Measurements from ENCODE around the gene CHPF.

The CHPF gene

DNA sequence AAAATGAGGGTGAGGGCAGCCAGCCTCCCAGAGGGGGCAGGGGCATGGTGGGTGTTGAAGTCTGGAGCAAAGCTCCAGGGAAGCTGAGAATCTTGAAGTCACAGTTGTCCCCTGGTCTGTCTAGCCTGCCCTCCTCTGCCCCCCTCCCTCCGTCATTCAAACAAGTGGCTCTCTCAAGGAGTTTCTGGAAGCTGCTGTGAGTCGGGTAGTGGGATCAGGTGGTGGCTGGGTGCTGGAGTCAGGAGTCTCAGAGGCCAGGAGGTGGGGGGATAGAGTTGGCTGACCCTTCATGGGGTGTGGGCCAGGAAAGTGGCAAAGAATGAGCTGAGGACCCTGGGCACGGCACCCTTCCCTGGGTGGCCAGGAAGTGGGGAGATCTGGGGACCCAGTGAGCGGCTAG is 29.8 kb downstream of the CHPF start:
- no peak for DNase-seq (ENCODE audit: low read depth)

DNA sequence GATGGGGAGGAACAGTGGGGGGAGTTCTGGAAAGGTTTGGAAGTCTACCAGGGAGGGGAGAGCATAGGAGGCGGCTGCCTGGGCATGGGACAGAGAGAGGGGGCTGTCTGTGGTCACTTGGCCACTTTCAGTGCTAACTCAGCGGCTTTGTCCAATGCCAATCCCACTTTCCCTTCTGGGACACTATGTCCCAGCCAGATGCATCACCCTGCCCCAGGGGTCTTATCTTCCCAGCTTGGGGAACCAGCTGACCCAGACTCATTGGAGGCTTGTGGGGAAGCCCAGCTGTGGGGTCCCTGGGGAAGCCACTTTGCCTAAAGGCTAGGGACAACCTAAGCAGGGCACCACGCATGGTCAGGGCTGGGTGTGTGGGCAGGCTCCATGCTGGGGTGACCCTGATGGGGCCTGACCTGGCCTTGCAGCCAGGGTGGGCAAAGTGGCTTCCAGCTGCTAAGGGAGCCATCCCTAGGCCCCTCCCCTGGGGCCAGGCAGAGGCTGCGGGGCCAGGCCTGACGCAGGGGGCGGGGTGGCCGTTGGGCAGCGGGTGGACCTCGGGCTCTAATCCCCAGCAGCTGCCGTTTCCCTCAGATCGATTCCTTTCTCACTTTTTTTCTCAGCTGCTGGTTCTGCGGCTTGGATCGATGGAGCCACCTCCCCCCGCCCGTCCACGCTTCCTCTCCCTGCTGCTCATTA is 30.9 kb downstream of the CHPF start:
- DNase-seq (ENCODE audit: low read depth) = no peak

DNA sequence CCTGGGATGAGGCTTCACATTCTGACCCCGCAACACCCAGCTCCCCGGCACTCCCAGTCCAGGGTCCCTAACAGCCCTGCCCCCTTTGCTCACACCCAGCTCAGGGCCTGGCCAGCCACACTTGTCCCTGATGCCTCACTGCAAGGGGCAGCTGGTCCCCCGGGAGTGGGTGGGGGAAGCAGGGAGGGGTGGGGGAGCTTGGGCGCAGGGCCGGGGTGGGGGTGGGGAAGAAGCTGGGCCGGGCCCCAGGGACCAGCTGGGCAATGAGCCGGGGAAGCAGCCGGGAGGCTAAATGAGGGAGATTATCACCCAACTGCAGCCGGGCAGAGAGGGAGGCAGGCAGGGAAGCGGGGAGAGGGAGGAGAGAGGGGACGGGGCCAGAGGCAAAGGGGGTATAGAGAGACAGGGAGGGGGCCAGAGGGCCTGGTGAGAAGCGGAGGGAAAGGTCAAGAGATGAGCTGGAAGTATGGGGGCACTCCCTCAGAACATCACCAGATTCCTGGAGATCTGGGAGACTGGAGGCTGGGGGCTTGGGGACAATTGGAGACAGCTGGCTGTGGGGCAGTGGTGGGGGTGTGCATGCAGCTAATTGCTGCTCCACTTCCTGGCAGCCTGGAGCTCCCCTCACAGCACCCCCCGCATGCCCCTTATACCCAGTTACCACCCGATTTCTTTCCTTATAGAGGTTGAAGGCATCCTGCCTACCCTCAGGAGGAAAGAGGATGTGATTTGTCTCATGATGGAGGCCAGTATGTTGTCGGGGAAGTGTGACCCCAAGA is 31.9 kb downstream of the CHPF start:
- DNase-seq (ENCODE audit: low read depth) = no peak

DNA sequence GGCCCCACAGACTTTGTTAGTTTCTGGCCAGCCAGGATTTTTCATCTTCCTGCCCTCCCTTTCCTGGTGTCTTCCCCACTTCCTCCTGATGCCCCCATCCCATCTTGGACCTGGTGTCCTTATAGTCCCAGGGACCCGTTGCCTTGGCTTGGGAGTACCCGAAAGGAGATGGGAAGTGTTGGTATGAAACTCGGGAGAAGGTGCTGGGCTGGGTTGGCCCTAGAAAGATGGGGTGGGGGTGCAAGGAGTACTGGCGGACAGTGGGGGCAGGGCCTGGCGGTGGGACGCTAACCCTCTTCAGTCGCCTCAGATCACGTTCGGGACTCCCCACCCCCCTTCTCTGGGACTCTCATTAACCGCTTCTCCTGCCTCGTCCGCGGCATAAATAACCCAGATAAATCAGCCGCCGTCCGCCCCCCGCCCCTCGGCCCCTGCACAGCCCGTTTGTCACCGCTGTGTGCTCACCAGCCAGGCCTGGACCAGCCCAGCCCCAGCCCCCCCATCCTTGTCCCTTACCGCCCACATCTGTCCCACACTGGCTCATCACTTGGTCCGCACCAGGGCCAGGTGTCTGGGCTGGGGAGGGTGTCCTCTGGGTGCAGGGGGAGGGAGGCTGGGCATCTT is 33.0 kb downstream of the CHPF start:
- DNase-seq (ENCODE audit: low read depth) = no peak

DNA sequence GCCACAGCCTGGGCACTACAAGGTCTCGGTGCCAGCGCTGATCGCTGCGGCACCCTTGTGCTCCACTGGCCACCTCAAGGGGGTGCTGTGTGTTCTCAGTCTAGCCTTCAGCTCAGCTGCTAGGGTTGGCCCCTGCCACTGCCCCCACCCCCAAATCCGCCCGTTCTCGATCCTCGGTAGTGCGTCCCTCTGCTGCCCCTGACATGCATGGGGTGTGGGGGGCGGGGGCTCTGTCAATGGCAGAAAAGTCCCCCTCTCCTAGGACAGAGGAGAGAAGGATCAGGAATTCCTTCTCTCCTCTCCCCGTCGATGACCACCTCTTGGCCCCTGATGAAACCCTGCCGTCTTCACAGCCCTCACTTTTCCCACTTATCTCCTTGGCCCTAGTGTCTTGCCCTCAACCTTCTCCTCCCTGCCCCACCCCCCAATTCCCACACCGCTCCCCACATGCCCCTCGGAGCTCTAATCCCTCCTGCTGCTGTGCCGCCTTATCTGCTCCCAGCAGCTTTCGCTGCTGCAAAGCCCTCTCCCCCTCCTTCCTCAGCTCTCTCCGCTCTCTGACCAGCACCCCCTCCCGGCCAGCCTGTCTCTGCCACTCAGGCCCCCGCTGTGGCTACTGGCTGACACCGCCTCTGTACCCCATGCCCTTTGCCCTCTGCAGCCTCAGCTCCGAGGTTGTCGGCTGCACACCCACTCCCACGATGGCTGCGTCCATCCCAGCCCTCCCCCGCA is 33.7 kb downstream of the CHPF start:
- no peak for DNase-seq (ENCODE audit: low read depth)

DNA sequence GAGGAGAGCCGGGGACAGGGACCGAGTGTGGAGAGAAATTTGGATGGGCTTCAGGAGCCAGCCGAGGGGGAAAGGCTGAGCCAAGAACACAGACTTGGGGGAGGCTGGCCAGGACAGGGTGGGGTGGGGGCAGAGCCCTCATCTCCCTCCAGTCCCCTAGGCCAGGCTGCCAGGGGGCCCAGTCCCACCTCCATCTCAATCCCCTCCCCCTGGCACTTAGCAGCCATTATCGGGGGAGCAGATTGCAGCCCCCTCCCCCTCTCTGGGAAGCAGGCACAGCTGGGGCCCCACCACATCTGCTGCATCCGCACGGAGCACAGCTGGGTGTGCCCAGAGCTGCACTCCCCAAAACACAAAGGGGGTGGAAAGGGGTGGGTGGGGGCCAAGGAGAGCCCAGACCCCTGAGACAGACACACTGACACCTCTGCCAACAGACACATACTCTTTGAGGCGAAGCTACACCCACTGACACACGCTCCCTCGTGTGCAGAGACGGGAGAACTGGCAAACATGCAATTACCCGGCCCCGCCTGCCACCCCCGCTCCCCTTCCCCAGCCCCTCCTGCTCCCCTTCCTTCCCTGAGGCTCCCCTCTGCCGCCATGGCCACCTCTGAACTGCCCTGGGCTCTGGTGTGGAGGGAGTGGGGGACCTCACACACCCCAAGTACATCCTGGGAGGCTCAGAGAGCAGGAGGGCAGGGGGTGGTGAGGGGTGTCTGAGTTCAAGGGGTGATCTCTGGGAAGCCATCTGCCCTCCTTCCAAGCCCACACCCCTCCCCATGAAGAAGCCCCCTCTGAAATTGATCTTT is 34.4 kb downstream of the CHPF start:
- no peak for DNase-seq (ENCODE audit: low read depth)

DNA sequence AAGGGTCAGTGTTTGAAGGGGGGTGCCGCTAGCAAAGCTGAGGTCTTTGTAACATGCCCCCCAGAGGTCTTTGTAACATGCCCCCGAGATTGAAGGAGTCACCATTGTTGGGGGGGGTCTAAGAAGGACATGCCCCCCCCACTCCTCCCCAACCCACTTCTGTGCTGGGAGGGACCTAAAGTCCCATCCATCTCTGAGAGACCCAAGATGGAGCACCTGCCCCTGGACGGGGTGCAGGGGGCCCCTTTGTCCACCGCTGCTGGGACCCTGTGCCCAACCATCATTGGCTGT is 35.2 kb downstream of the CHPF start:
- no peak for DNase-seq (ENCODE audit: low read depth)

DNA sequence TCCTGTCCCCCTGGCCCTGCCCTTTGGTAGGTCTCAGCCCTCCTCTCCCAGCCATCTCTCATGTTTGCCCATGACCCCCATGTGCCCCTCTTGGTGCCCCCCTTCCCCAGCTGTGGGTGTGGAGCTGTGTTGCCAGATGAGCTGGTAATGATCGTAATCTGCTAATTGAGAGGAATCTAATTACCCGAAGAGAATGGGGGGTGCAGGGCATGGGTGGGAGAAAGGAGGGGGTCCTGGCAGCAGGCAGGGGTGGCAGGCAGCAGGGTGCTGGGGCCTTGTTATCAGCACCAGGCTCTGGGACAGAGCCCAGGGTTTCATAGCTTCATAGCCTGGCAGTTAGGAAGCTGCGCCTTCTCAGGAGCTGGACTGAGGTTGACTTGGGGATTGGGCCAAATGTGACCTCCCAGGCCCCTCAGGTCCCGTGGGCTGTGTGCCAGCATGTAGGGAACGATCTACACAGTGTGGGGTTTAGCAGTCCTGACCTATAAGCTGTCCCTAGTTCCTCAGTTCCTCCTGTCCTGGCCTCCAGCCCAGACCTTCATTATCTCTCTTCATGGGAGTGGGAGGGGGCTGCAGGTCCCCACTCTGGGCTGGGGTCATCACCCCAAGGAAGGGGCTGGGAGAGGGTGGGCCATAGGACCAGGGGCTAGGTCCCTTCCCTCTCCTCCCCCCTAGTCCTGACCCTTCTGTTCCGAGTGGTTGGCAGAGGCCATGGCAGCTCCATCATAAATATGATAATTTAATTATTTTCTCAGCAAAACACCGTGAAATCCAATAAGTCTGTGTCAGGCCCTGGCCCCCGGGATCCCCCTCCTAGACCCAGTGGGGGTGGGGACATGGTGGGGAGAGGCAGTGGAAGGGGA is 35.8 kb downstream of the CHPF start:
- no peak for DNase-seq (ENCODE audit: low read depth)

DNA sequence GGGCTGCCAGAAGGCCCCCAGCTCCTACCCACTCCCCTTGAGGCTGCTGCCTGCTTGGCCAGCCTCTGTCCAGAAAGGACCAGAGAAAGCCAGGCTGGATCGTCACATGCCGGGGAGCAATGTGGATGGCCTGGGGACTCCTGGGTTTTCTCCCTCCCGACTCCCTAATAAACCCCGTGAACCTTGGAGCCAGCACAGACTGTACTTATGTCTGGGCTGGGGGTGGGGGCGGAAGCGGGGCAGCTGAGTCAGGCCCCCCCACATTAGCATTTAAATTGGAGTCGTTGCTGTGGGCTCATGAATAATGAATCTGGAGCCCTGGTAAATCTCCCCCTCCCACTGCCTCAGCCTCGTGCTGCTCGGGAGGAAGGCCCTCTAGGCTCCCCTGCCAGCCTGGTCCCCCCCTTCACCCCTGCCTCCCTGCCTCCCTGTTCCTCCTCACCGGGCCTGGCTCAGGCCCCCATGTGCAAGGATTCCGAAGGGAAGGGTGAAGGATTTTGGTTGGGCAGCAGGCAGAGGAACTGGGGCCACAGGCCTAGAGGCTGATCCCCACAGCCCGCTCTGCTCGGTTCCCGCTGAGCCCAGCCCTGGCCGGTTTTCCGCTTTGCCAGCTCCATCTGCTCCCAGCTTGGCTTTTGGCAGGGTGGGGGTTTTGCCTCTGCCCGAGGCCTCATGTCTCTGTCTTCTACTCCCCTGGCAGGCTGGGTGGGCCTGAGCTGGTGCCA is 36.6 kb downstream of the CHPF start:
- DNase-seq (ENCODE audit: low read depth) = no peak

DNA sequence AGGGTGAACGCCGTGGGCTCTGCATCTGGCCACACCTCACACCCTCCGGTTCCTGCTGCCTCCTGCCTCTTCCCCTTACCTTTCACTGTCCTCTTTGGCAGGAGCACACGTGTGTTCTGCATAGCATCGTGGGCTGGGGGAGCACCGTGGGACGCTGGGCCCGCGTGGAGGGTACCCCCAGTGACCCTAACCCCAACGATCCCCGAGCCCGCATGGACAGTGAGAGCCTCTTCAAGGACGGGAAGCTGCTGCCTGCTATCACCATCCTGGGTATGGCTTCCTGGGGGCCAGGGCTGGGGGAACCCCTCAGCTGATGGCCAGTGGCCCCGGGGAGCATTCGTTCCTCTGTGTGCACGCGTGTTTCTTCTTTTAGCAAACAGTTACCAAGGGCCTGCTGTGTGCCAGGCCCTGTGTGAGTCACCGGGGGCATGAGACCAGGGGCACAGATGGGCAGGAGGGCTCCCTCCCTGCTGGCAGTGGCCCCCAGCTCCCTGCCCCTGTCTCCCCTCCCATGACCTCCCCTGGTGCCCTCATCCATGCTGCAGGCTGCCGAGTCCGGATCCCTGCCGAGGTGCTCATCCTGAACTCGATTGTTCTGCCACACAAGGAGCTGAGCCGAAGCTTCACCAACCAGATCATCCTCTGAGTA is 37.3 kb downstream of the CHPF start:
- no peak for DNase-seq (ENCODE audit: low read depth)

DNA sequence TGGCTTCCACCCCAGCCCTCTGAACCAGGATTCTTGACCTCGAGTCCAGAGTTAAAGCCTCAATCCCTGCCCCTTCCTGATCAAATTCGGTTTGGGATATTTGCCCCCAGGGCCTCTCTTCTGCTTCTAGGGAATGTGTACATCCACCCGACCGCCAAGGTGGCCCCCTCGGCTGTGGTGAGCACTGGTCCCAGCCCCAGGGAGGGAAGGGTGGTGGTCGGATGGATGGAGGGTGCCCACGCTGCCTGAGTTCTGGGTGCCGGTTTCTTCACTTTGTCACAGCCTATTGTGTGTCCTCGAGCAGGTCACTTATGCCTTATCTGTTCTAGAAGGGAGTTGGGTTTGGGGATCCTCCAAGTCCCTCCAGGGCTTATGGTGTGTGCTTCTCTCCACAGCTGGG is 38.0 kb downstream of the CHPF start:
- DNase-seq (ENCODE audit: low read depth) = no peak

DNA sequence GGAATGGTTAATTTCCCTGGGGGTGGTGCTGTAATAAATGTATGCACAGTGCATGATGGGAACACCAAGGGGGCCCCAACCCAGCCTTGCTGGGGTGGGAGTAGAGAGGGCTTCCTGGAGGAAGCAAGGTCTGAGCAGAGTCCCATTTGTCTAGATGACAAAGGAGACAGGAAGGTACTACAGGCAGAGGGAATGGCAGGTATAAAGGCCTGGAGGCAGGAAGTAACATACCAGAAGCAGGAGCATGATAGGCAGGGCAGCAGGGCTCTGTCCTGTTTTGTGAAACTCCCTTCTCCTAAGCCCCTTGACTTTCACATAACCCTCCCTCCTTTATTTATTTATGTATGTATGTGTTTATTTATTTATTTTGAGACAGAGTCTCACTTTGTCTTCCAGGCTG is 41.0 kb downstream of the CHPF start:
- DNase-seq (ENCODE audit: low read depth) = no peak

DNA sequence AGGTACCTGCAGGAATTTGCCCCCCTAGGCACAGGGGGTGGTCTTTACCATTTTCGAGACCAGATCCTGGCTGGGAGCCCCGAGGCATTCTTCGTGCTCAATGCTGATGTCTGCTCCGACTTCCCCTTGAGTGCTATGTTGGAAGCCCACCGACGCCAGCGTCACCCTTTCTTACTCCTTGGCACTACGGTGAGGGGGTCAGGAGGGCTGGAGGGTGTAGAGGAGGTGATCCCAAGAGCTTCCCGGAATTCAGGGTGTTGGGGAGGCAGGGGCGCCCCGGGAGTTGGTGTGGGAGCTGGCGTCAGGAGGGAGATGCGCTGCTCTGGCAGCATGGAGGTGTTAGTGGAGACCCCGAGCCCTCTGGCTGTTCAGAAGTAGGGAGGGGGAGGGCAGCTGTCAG is 41.8 kb downstream of the CHPF start:
- DNase-seq (ENCODE audit: low read depth) = no peak

DNA sequence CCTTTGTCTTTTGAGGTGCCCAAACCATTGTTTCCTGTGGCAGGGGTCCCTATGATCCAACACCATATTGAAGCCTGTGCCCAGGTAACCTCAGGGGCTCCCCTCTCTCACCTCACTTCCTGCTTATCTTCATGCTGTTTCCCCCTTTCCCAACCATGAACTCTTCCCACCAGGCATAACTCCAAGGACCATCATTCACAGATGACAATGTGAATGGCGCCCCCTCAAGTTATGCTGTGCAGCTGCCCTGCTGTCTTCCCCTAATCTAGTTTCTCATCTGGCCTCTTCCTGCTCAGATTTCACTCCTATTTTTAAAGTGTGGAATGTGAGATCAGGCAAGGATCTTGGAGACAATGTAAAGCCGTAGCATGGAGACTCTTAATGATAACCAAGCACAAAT is 43.5 kb downstream of the CHPF start:
- no peak for DNase-seq (ENCODE audit: low read depth)

DNA sequence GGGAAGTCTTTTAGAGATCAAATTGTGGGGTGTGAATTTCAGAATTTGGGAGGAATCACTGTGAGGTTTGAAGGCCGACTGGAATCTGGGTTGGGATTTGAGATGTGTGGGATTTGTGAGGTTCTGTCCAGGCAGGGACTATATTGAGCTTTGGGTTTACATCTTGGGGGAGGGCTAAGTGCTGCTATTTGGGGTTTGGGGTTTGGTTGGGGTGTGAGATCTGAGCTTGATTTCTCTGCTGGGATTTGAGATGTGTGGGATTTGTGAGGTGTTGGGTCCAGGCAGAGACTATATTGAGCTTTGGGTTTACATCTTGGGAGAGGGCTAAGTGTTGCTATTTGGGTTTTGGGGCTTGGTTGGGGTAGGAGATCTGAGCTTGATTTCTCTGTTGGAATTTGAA is 44.1 kb downstream of the CHPF start:
- DNase-seq (ENCODE audit: low read depth) = no peak

DNA sequence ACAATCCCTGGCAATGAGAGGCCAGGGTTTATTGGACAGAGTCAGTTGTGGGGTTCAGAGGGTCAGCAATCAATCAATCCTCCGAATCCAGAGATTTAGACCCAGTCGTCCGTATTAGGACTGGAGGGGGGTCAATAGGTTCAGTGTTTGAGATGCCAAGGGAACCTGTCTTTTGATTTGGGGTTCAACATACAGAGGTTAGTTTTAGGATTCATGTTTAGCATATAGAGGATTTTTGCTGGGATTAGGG is 44.6 kb downstream of the CHPF start:
- no peak for DNase-seq (ENCODE audit: low read depth)

DNA sequence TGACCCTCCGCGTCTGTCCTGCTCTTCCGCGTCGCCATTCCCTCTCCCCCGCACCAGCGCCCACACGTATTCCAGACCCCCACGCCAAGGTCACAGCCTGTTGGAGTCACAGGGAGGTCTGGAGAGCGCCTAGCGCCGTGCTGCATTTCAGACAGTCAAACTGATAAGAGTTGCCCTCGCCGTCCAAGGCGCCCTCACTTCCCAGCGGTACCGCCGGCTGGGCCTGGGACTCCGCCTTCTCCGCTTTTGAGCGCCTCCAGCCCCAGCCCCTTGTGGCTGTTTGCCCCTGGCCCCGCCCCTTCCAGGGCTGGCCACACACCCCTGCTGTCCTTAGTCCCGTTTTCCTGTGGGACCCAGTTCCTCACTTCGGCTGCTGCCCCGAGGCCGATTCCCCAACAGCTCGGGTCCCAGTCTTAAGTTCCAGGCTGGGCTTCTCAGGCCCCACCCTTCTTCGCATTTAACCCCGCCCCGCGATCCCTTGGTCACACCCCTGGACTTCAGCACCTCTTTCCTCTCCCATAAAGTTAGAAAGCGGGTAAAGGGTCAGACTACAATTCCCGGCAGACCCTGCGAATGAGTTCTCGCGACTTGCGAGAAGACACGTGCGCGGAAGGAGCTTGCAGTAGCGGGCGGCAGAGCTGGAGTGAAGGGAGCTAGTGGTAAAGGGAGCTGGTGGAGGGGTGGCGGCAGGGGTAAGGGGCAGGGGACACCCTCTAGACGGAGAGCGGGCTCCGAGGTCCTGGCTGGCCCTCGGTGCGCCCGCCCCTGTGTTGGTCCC is 45.1 kb downstream of the CHPF start, which contains the start of gene GMPPA:
Gene GMPPA, plus strand, starts transcription at position 612 of the 778 bp plus-strand sequence. CDS start 1,085 bp downstream, outside the sequence.
- peak; percentile 85 for DNase-seq (ENCODE audit: low read depth)

DNA sequence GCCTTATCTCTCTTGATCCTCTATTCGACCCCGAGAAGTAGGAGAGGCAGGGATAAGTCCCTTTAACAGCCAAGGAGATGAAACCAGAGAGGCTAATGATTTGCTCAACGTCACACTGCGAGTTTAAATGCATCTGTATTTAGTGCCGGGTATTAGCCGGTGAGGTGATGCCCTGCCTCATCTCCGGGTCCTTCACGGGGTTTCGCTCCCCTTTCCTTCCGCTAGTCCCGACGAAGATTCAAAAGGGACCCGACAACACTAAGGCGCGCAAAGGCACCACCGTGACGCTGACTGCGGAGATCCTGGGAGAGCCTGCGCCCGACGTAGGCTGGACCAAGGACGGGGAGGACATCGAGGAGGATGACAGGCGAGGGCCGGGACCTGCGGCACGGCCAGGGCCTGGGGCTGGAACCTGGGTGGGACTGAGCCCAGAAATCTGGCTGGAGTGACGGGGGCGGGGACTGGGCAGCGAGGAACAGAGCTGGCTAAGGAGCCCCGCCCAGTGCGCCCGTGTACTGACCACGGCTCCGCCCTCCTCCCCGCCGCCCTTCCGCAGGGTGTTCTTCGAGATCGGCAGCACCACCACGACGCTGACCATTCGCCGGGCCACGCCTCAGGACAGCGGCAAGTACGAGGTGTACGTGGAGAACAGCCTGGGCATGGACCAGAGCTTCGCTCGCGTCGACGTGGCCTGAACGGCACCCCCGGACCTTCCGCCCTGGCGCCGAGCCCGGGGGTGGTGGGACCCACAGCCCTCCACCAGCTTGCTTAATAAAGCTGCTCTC is 45.9 kb downstream of the CHPF start:
- no peak for DNase-seq (ENCODE audit: low read depth)
